ENCODE results near the gene SETD7. TPM values are rescaled to one million over a fixed set of nuclear protein-coding genes. Genes with fewer than 3 reads are reported as not detected.

Gene SETD7
- total RNA-seq, 1 experiment from 2014 or later, result 59.4 TPM

DNA sequence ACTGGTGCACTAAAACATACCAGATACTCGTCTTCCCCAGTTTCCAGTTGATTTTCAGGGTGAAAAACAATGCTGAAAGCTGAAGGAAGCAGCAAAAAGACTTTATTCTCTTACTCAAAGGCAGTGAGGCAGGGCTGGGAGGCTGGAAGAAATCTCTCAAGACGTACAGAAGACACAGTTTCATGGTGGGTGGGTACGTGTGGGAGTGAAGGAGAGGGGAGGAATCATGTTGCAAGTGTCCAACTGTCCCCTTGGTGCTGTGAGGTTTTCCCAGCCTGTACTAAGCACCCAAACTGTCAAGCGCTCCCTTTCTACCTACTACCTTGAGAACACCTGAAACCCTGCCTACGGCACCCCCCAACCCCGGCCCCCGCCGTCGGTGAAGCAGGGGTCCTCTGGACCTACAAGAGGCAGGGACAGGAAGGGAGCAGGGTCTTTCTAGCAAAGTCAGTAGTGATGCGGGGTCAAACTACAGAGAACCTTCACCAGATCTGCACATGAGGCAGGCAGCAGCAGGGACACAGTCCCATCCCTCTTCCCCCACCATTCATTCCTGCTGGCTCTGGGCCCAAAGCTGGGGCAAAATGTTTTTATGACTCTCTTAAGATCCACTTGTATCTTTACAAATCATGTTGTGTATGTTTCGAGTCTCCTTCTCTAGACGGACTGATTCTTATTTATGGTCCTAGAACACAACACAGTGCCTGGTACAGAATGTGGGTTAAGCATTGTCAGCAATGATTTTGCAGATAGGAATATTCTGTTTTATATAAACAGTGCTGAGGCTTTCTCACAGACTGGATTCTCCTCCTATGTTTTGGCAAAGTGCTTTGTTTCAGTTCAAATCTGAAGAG lies 2.4 kb upstream of the SETD7 start:
- no peak for DNase-seq

DNA sequence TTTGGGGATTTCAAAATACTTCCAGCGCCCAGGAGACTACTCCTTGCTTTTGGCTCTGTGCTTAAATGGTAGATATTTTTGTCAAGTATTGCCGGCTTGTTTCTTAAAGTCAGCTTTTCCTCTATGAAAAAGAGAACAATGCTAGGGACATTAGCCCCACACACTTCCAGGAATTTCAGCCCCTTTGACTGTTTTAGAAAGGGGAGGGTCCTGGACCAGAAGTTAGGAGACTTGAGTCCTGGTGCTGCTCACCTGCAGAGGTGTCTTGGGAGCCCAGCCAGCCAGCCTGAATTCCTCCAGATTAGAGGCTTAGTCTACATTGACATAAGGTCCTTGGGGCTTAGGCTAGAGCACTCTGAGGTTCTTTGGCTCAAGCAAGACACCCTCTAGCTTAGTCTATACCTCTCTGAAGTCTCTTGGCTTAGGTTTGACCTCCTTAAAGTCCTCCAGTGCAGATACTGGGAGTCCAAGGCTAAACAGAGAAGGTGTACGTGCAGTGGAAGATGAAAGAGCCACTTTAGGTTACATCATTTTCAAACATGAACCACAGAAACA lies 1.6 kb upstream of the SETD7 start:
- Histone ChIP-seq H3K27me3 (ENCODE audit: low read length) (no peaks in the 10 kb centered on the region), H3K9me2 (replicated peaks; ENCODE audit: insufficient read depth, low read length) (no peaks in the 10 kb centered on the region), H3K4me1 (ENCODE audit: low read length) (peaks cover 67% of the 10 kb centered on the region), H3K4me2 (ENCODE audit: low read depth, low read length, poor library complexity, severe bottlenecking) (peak overlapping the region; percentile 94), H2AFZ (ENCODE audit: low read length) (no peak overlapping the region; the same call in 1 of the 2 replicates), H4K20me1 (ENCODE audit: insufficient read depth, low read depth, low read length) (peaks cover 21% of the 10 kb centered on the region; the same call in 1 of the 2 replicates), H3K4me3 (ENCODE audit: low read length) (peak overlapping the region; percentile 77), H3K9me3 (ENCODE audit: low read length) (no peaks in the 10 kb centered on the region), H3K36me3 (ENCODE audit: insufficient read depth, low read length) (0 out of 2 replicates have a peak, but pooled peaks cover 8% of the 10 kb centered on the region), H3K79me2 (ENCODE audit: low read length) (peaks cover 33% of the 10 kb centered on the region), H3K9ac (ENCODE audit: low read length) (peak overlapping the region; percentile 91), H3K27ac (ENCODE audit: low read length) (peak overlapping the region; percentile 89)
- DNase-seq, result peak; percentile 63

More for the DNA sequence above, 2.4 kb upstream of the SETD7 start:
- H3K4me2 ChIP-seq (ENCODE audit: low read depth, low read length, poor library complexity, severe bottlenecking), result peak overlapping the region; percentile 94
- 0 out of 2 replicates have a peak overlapping the region, but pooled peaks have one; percentile 27 for H2AFZ ChIP-seq (ENCODE audit: low read length)
- peaks cover 25% of the 10 kb centered on the region for H3K79me2 ChIP-seq (ENCODE audit: low read length)
- peaks cover 59% of the 10 kb centered on the region for H3K4me1 ChIP-seq (ENCODE audit: low read length)
- peak overlapping the region; percentile 89 for H3K27ac ChIP-seq (ENCODE audit: low read length)
- no peaks in the 10 kb centered on the region for H3K27me3 ChIP-seq (ENCODE audit: low read length)
- H3K9me2 ChIP-seq (replicated peaks; ENCODE audit: insufficient read depth, low read length), result no peaks in the 10 kb centered on the region
- H3K9me3 ChIP-seq (ENCODE audit: low read length), result no peaks in the 10 kb centered on the region
- H3K9ac ChIP-seq (ENCODE audit: low read length), result peak overlapping the region; percentile 91
- 0 out of 2 replicates have a peak, but pooled peaks cover 8% of the 10 kb centered on the region for H3K36me3 ChIP-seq (ENCODE audit: insufficient read depth, low read length)
- peak overlapping the region; percentile 77; the same call in 1 of the 2 replicates for H3K4me3 ChIP-seq (ENCODE audit: low read length)
- H4K20me1 ChIP-seq (ENCODE audit: insufficient read depth, low read depth, low read length), result peaks cover 12% of the 10 kb centered on the region; the same call in 1 of the 2 replicates

DNA sequence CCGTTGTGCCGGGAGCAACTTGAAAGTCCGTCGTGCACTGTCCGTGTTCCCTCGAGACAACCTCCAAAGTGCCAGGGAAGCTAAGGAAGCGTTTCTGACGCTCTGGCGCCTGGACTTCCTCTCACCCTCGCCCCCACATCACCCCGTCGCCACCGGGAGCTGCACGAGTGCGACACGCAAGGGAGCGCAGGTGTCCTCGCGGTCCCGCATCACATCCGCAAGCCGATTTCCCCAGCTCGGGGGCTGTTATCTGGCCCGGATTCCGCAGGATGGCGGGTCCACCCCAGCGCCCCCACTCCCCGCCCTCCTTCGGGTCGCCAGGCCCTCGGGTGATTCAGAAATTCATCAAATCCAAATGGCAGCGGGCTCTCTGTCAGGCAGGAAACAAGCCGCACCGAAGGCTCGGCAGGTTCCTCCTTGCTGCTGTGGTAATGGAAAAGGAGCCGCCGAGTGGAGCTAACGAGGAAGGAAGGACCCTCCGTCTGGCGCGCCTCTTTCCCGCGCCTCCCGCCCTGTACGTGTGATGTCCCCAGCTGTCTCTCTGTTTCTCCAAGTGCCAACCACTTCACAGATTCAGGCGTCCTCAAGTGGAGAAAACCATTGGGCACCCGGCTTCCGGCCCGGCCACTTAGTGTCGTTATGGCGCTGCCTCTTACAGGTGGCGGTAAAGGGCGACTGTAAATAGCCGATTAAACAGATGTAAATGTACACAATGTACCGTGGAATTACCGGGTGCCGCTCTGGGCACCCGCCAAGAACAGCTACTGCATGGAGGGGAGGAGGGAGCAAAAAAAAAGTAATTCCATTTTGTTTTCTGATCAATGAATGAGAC lies 921 bp upstream of the SETD7 start:
- H3K79me2 ChIP-seq (ENCODE audit: low read length), result peaks cover 40% of the 10 kb centered on the region
- H3K4me3 ChIP-seq (ENCODE audit: low read length), result peak overlapping the region; percentile 77
- H3K27me3 ChIP-seq (ENCODE audit: low read length), result no peaks in the 10 kb centered on the region
- peak overlapping the region; percentile 94 for H3K4me2 ChIP-seq (ENCODE audit: low read depth, low read length, poor library complexity, severe bottlenecking)
- H3K9me2 ChIP-seq (replicated peaks; ENCODE audit: insufficient read depth, low read length), result no peaks in the 10 kb centered on the region
- DNase-seq, result peak; percentile 91
- peak overlapping the region; percentile 91 for H3K9ac ChIP-seq (ENCODE audit: low read length)
- H3K36me3 ChIP-seq (ENCODE audit: insufficient read depth, low read length), result 0 out of 2 replicates have a peak, but pooled peaks cover 8% of the 10 kb centered on the region
- peaks cover 28% of the 10 kb centered on the region; the same call in 1 of the 2 replicates for H4K20me1 ChIP-seq (ENCODE audit: insufficient read depth, low read depth, low read length)
- H3K4me1 ChIP-seq (ENCODE audit: low read length), result peaks cover 74% of the 10 kb centered on the region
- H2AFZ ChIP-seq (ENCODE audit: low read length), result peak overlapping the region; percentile 10; the same call in 1 of the 2 replicates
- H3K27ac ChIP-seq (ENCODE audit: low read length), result peak overlapping the region; percentile 89
- no peaks in the 10 kb centered on the region for H3K9me3 ChIP-seq (ENCODE audit: low read length)

DNA sequence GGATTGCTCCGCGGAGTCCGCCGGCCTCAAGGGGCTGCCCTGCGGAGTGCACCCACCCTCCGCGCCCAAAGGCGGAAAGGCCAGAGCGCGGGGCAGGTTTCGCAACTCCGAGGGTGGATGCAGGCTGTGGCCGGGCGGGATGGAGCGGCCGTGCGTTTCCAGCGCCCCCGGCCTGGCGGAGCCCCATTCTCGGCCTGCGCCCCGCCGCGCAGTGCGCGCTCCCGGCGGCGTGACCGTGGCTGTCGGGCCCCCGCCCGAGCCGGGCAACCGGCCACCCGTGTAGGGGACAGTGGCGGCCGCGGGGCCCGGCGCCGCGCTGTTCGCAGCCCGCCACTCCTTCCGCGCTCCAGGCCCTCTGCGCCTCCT lies 331 bp downstream of the SETD7 start:
- H3K4me3 ChIP-seq (ENCODE audit: low read length), result peak overlapping the region; percentile 77
- no peaks in the 10 kb centered on the region for H3K9me2 ChIP-seq (replicated peaks; ENCODE audit: insufficient read depth, low read length)
- H2AFZ ChIP-seq (ENCODE audit: low read length), result peak overlapping the region; percentile 10; the same call in 1 of the 2 replicates
- no peaks in the 10 kb centered on the region for H3K27me3 ChIP-seq (ENCODE audit: low read length)
- H3K79me2 ChIP-seq (ENCODE audit: low read length), result peaks cover 53% of the 10 kb centered on the region
- H3K9ac ChIP-seq (ENCODE audit: low read length), result peak overlapping the region; percentile 91
- H3K36me3 ChIP-seq (ENCODE audit: insufficient read depth, low read length), result 0 out of 2 replicates have a peak, but pooled peaks cover 8% of the 10 kb centered on the region
- H3K4me2 ChIP-seq (ENCODE audit: low read depth, low read length, poor library complexity, severe bottlenecking), result peak overlapping the region; percentile 94
- no peaks in the 10 kb centered on the region for H3K9me3 ChIP-seq (ENCODE audit: low read length)
- H4K20me1 ChIP-seq (ENCODE audit: insufficient read depth, low read depth, low read length), result peaks cover 28% of the 10 kb centered on the region; the same call in 1 of the 2 replicates
- H3K27ac ChIP-seq (ENCODE audit: low read length), result peak overlapping the region; percentile 89
- H3K4me1 ChIP-seq (ENCODE audit: low read length), result peaks cover 79% of the 10 kb centered on the region
- DNase-seq, result peak; percentile 77

DNA sequence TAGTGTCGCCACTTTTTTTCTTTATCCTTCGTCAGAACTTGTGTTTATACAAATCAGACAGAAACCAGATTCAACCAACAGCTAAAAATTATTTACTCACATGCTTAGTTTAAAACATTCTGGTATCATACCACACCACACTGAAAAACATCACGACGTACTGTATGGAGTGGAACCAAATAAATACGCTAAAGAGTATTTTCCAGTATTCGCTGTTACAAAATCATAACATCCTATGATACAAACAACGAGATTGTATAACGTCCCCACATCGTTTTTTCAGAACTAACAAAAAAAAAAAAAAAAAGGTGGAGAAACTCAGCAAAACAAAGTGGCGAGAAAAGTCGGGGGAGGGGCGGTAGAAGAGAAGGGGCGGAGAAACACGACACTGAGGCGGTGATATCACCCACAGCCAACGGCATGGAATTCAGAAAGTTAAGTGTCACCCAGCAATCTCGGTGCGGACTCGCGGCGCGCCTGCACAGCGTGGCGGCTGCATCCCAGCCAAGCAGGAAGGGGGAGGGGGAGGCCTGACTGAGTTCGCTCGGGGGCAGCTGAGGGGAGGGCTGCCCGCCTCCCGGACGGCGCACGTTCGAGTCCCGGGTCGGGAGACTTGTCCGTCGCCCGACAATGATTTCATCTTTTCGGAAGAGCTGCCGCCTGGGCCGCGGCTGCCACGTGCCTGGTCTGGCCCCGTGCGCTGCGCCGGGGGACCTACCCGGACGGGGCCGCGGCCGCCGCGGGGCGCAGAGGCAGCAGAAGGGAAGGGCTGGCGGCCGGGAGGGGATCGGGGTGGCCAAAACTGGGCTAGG lies 920 bp downstream of the SETD7 start:
- peak; percentile 95 for DNase-seq
- Histone ChIP-seq H3K36me3 (ENCODE audit: insufficient read depth, low read length) (0 out of 2 replicates have a peak, but pooled peaks cover 8% of the 10 kb centered on the region), H3K9ac (ENCODE audit: low read length) (peak overlapping the region; percentile 91), H3K27ac (ENCODE audit: low read length) (peak overlapping the region; percentile 89), H4K20me1 (ENCODE audit: insufficient read depth, low read depth, low read length) (peaks cover 28% of the 10 kb centered on the region; the same call in 1 of the 2 replicates), H3K27me3 (ENCODE audit: low read length) (no peaks in the 10 kb centered on the region), H2AFZ (ENCODE audit: low read length) (no peak overlapping the region), H3K4me3 (ENCODE audit: low read length) (peak overlapping the region; percentile 77), H3K9me3 (ENCODE audit: low read length) (no peaks in the 10 kb centered on the region), H3K4me2 (ENCODE audit: low read depth, low read length, poor library complexity, severe bottlenecking) (peak overlapping the region; percentile 94), H3K79me2 (ENCODE audit: low read length) (peaks cover 59% of the 10 kb centered on the region), H3K4me1 (ENCODE audit: low read length) (peaks cover 79% of the 10 kb centered on the region), H3K9me2 (replicated peaks; ENCODE audit: insufficient read depth, low read length) (no peaks in the 10 kb centered on the region)

DNA sequence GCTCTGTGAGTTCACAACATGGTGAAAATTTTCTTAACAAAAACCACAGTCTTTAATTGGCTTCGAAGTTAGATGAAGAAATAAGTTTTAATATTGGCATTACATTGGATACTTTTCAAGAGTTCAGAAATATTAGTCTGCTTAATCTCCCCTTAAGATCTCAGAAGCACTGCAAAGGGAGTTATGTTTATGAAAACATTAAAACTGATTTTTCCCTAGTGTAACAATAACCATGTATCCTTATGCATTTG lies 1.5 kb downstream of the SETD7 start:
- Histone ChIP-seq H3K4me1 (ENCODE audit: low read length) (peaks cover 78% of the 10 kb centered on the region), H3K9ac (ENCODE audit: low read length) (peak overlapping the region; percentile 91), H3K4me2 (ENCODE audit: low read depth, low read length, poor library complexity, severe bottlenecking) (peak overlapping the region; percentile 94), H4K20me1 (ENCODE audit: insufficient read depth, low read depth, low read length) (peaks cover 28% of the 10 kb centered on the region; the same call in 1 of the 2 replicates), H3K9me3 (ENCODE audit: low read length) (no peaks in the 10 kb centered on the region), H3K4me3 (ENCODE audit: low read length) (peak overlapping the region; percentile 77), H3K9me2 (replicated peaks; ENCODE audit: insufficient read depth, low read length) (no peaks in the 10 kb centered on the region), H3K27ac (ENCODE audit: low read length) (peak overlapping the region; percentile 89), H3K79me2 (ENCODE audit: low read length) (peaks cover 64% of the 10 kb centered on the region), H3K36me3 (ENCODE audit: insufficient read depth, low read length) (0 out of 2 replicates have a peak, but pooled peaks cover 8% of the 10 kb centered on the region), H2AFZ (ENCODE audit: low read length) (no peak overlapping the region), H3K27me3 (ENCODE audit: low read length) (no peaks in the 10 kb centered on the region)
- DNase-seq, result no peak

All from Karpas-422 (cell line).